Erythroblast (primary cell): ENCODE measurements around the gene CEP104.

Experiments used
- GATA1 ChIP-seq: IDR thresholded peaks from 2 replicates; pipeline ENCODE4 v1.6.1; 2011; ENCODE audit warnings: low read depth, mild to moderate bottlenecking, control low read depth, low read length, moderate library complexity
- POLR2A ChIP-seq: IDR thresholded peaks from 2 replicates; pipeline ENCODE4 v1.6.1; 2011; ENCODE audit warnings: mild to moderate bottlenecking, low read length

DNA sequence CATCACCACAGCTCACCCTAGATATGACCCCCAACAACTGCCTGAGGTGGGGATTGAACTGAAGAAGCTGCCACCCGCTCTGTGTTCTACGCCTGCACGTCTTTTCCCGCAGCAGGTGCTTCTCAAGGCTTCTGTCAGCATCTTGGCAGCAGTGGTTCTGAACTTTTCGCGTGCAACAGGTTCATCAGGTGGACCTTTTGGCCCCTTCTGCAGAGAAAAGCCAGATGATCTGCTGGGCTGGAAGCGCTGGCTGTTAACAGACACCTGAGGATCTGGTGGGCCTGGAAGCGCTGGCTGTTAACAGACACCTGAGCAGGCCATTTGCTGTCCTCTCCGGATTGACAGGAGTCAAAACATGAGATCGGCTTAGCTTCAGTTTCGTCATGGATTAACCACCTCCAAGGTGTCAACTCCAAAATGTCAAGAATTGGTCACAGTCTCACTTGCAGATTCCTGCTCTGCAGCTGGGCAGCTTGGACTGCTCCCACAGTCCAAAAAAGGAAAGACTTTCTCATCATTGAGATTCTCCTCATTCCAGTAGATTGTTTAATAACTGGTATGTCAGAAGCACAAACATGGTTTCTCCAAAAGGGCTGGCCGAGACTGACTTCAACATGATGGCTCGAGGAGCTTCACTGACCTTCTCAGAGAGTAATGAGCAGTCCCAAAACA lies 38.4 kb upstream of the CEP104 start:
- no peak for TF ChIP-seq POLR2A
- TF ChIP-seq GATA1: no peak
